Stomach (tissue), 9 donors: ENCODE results near the gene TPP2. TPM values are rescaled to one million over a fixed set of nuclear protein-coding genes. Genes with fewer than 3 reads are reported as not detected.

Experiments used
- DNase-seq, 2 donors: peaks; one replicate each; pipeline versions ENCODE4 v3.0.0 to v3.0.0-alpha.2; 2013 to 2019
- H3K27ac ChIP-seq, 5 donors: fragments of 200-600 bp in 4 of 5; sonication (generic) in 4 of 5; one replicate each; pipeline ENCODE4 v1.5.1; 2013 to 2019; ENCODE audit warnings: mild to moderate bottlenecking in 1 of 5, moderate library complexity in 1 of 5
- H3K27me3 ChIP-seq, 3 donors: fragments of 200-600 bp; sonication (generic); one replicate each; pipeline ENCODE4 v1.5.1; 2017 to 2019; ENCODE audit warnings: mixed run types in 1 of 3
- H3K36me3 ChIP-seq, 4 donors: fragments of 200-600 bp; sonication (generic); 1 replicate in 3 of 4; 2 replicates in 1 of 4; pipeline ENCODE4 v1.5.1; 2016 to 2019
- H3K4me1 ChIP-seq, 4 donors: fragments of 200-600 bp; sonication (generic); one replicate each; pipeline ENCODE4 v1.5.1; 2016 to 2019
- H3K4me3 ChIP-seq, 4 donors: fragments of 200-600 bp; sonication (generic) in 3 of 4; one replicate each; pipeline ENCODE4 v1.5.1; 2016 to 2019; ENCODE audit warnings: mild to moderate bottlenecking in 1 of 4
- H3K9me3 ChIP-seq, 4 donors: fragments of 200-600 bp; sonication (generic); one replicate each; pipeline ENCODE4 v1.5.1; 2016 to 2019
- EP300 ChIP-seq: sonication (generic); formaldehyde crosslinking; IDR thresholded peaks from one replicate; pipeline ENCODE4 v1.6.1; 2017; ENCODE audit warnings: antibody characterized with exemption
- POLR2A ChIP-seq, 4 donors: fragments of 450-650 bp; IDR thresholded peaks; one replicate each; pipeline ENCODE4 v1.6.1; 2016; ENCODE audit warnings: antibody characterized with exemption in 4 of 4, control low read depth in 2 of 4, mild to moderate bottlenecking in 1 of 4, moderate library complexity in 1 of 4
- POLR2AphosphoS5 ChIP-seq, 3 donors: sonication (generic); formaldehyde crosslinking; IDR thresholded peaks; one replicate each; pipeline ENCODE4 v1.6.1; 2016; ENCODE audit warnings: antibody characterized with exemption in 3 of 3
- WGBS, 5 donors: extraction: QIAGEN DNeasy Blood & Tissue Kit in 3 of 5; methylation state at CpG; one replicate each; pipeline versions ENCODE4 v1.1.5 to v1.1.7; 2013 to 2018; 5-methylcytosine and 5-hydroxymethylcytosine counted together
- intact Hi-C: fragments of 100-400 bp; cut with DNase I; formaldehyde crosslinking; loops from one replicate; pipeline ENCODE4 v1.15.1; 2023; ENCODE audit warnings: low total_unique reads
- polyA plus RNA-seq, 3 donors: library from polyadenylated mRNA; stranded (reverse); fragments of 200-250 nt; gene quantifications; one replicate each; pipeline ENCODE4 v1.2.3, GENCODE V29; 2013
- total RNA-seq, 5 donors: library from RNA; depleted of rRNA; stranded (reverse); fragments of >200 nt; gene quantifications; one replicate each; pipeline versions ENCODE4 v1.1.0 to v1.2.3, GENCODE V29; 2014 to 2016
- TF ChIP-seq, protein P1 (sequence below), 7 experiments: fragments of 450-650 bp in 4 of 7; fragments of 200-600 bp in 3 of 7; sonication (generic) in 3 of 7; IDR thresholded peaks; one replicate each; pipeline ENCODE4 v1.5.1; 2016 to 2019; ENCODE audit warnings: antibody characterized with exemption in 7 of 7, control low read depth in 2 of 7, mild to moderate bottlenecking in 1 of 7
- donor health status: healthy with polysubstance abuse.
- donor health status: Bipolar disorder and iron deficiency.
- donor health status: healthy.

Gene TPP2
- total and polyA plus RNA-seq, 8 donors: 10.1 to 103 (median 26.1) TPM

DNA sequence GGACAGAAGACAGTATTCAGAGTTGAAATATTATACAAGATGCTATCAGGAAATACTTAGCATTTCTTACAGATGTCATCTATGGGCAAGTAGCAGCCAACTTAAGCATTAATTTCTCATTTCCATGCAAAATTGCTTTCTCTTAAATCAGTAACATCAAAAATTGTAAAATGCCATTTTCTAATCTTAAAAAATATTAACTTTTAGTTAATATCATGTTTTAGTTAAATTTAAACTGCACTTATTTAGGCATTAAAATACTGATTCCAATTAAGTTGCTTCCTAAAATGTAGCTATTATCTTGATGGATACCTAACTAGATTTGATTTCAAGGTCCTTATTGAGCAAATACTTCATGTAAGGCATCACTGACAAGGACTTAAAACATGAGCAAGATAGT is 70.2 kb downstream of the TPP2 start:
- no peaks in the 10 kb centered on the region for H3K27me3 ChIP-seq
- H3K4me1 ChIP-seq: no peaks in the 10 kb centered on the region
- TF ChIP-seq, protein P1, sequence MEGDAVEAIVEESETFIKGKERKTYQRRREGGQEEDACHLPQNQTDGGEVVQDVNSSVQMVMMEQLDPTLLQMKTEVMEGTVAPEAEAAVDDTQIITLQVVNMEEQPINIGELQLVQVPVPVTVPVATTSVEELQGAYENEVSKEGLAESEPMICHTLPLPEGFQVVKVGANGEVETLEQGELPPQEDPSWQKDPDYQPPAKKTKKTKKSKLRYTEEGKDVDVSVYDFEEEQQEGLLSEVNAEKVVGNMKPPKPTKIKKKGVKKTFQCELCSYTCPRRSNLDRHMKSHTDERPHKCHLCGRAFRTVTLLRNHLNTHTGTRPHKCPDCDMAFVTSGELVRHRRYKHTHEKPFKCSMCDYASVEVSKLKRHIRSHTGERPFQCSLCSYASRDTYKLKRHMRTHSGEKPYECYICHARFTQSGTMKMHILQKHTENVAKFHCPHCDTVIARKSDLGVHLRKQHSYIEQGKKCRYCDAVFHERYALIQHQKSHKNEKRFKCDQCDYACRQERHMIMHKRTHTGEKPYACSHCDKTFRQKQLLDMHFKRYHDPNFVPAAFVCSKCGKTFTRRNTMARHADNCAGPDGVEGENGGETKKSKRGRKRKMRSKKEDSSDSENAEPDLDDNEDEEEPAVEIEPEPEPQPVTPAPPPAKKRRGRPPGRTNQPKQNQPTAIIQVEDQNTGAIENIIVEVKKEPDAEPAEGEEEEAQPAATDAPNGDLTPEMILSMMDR (IDR thresholded peaks at IDR 0.05): no peak
- TF ChIP-seq EP300 (no peak), POLR2A (IDR thresholded peaks at IDR 0.05) (no peak), POLR2AphosphoS5 (IDR thresholded peaks at IDR 0.05) (no peak)
- H3K36me3 ChIP-seq: peaks cover 33 to 91% (median 71%) of the 10 kb centered on the region in 4 donors
- peaks cover 0 to 16% (median 3%) of the 10 kb centered on the region in 4 donors for H3K9me3 ChIP-seq
- no peak overlapping the region for H3K27ac ChIP-seq
- intact Hi-C loops: no loop called here
- DNase-seq: no peak
- no peak overlapping the region for H3K4me3 ChIP-seq

GRCh38 chr13:102667911-102668310 is 71.1 kb downstream of the TPP2 start:
- H3K36me3 ChIP-seq: peaks cover 33 to 98% (median 79%) of the 10 kb centered on the region in 4 donors

DNA sequence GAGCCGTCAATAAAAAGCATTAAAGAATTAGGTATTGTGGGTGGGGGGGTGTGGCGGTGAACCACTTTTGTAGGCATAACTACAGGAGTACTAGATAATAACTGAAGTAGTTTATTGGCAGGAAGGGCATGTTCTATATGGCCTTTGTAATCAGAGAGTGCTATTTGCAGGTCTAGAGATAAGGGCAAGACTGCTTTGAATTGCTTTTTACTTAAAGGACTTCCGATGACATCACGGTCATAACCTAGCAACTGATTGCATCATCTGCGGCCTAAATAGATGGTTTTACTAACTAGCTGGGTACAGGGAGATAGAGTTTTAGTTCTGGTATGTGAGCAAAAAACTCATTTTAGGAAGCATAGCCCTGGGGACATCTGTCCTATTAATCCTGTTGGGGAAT is 73.3 kb downstream of the TPP2 start:
- Histone ChIP-seq H3K4me1 (no peaks in the 10 kb centered on the region), H3K9me3 (peaks cover 0 to 16% (median 3%) of the 10 kb centered on the region in 4 donors), H3K4me3 (no peak overlapping the region), H3K27me3 (no peaks in the 10 kb centered on the region), H3K27ac (no peak overlapping the region), H3K36me3 (peaks cover 41 to 98% (median 82%) of the 10 kb centered on the region in 4 donors)
- intact Hi-C loops: no loop called here
- WGBS, 5 donors: 58 to 77% (median 69%) methylated on average over 5 of the region's 5 CpGs
- DNase-seq: no peak
- TF ChIP-seq, protein P1 (IDR thresholded peaks at IDR 0.05): no peak

More at GRCh38 chr13:102667911-102668310, 71.1 kb downstream of the TPP2 start:
- Histone ChIP-seq H3K27me3 (no peaks in the 10 kb centered on the region), H3K4me1 (no peaks in the 10 kb centered on the region), H3K27ac (no peak overlapping the region), H3K4me3 (no peak overlapping the region), H3K9me3 (peaks cover 0 to 16% (median 3%) of the 10 kb centered on the region in 4 donors)
- intact Hi-C loops: no loop called here
- TF ChIP-seq POLR2A (IDR thresholded peaks at IDR 0.05): no peak
- TF ChIP-seq, protein P1 (IDR thresholded peaks at IDR 0.05): no peak
- TF ChIP-seq EP300: no peak
- TF ChIP-seq POLR2AphosphoS5 (IDR thresholded peaks at IDR 0.05): no peak
- 90 to 97% (median 94%) methylated on average over 4 of the region's 4 CpGs for WGBS, 5 donors
- no peak for DNase-seq

DNA sequence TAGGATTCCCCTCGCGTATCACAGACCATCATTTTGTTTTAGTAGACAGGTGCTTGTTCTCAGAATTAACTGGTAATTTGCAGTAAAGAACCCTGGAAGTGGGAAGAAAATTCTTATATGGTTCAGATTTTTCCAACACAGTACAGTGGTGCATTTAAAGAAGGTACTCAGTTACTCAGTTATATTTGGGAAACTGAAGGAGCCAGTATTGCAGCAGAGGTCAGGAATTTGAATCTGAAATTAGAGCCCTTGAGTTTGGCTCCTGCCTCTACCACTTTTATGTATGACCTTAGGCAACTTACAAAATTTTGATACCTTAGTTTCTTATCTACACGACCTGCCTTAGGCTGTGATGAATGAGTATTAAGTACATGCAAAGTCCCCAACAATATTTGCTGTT is 78.3 kb downstream of the TPP2 start:
- Histone ChIP-seq H3K36me3 (peaks cover 21 to 99% (median 87%) of the 10 kb centered on the region in 4 donors), H3K27ac (no peak overlapping the region), H3K9me3 (peaks cover 0 to 6% (median 0%) of the 10 kb centered on the region in 4 donors), H3K4me3 (no peak overlapping the region), H3K27me3 (no peaks in the 10 kb centered on the region), H3K4me1 (no peaks in the 10 kb centered on the region)
- TF ChIP-seq EP300: no peak
- TF ChIP-seq POLR2A (IDR thresholded peaks at IDR 0.05): no peak
- no peak for TF ChIP-seq POLR2AphosphoS5 (IDR thresholded peaks at IDR 0.05)
- intact Hi-C loops: no loop called here
- WGBS, 5 donors: 76 to 82% (median 80%) methylated on average over 3 of the region's 3 CpGs
- no peak for DNase-seq

DNA sequence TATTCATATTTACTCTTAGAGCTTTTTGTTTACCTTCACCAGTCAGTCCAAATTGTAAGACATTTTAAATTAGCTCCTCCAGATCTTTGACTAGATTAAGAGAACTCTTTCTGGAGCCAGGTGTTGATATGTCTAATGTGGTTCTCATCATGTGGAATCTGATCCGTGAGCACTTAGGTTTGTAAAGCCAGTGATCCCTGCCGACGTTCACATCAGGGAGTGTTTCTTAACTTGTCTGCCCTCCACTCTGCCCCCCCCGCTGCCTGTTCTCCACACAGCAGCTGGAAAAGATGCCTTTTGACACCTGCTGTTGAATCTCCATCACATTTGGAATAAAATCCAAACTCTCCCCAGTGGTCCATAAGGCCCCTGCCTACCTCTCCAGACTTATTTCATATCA is 80.3 kb downstream of the TPP2 start:
- TF ChIP-seq, protein P1 (IDR thresholded peaks at IDR 0.05): no peak
- TF ChIP-seq EP300 (no peak), POLR2AphosphoS5 (IDR thresholded peaks at IDR 0.05) (no peak), POLR2A (IDR thresholded peaks at IDR 0.05) (no peak)
- no peaks in the 10 kb centered on the region for H3K9me3 ChIP-seq
- no peak overlapping the region for H3K4me3 ChIP-seq
- H3K4me1 ChIP-seq: no peaks in the 10 kb centered on the region
- H3K27me3 ChIP-seq: no peaks in the 10 kb centered on the region
- intact Hi-C loops: no loop called here
- H3K36me3 ChIP-seq: peaks cover 21 to 83% (median 80%) of the 10 kb centered on the region in 4 donors
- 76 to 94% (median 91%) methylated on average over 4 of the region's 4 CpGs for WGBS, 5 donors
- DNase-seq: no peak
- no peak overlapping the region for H3K27ac ChIP-seq
